ENCODE data around the gene B3GAT1. TPM values are rescaled to one million over a fixed set of nuclear protein-coding genes. Genes with fewer than 3 reads are reported as not detected.

The B3GAT1 gene
- total RNA-seq, 3 donors from 2014 or later (not counting 1 experiment from before 2014, with no cell fraction given), result 41.3 to 78.4 (median 65.1) TPM

DNA sequence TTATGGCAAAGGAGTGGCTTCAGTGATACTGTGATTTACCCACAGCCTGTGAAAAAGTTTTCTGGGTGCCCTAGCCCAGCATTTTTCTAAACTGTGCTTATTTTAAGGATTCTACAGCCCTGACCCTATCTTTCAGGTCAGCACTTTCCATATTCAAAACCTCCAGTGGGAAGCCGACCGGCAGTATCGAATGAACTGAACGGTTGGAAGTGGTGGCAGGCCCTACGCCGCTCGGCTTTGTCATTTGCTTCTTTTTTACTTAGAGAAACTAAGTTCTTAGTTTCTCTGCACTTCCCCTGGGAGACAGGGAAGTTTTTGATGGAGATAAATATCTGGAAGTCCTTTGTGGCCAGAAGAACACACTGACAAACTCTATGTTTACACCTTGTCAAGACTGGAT lies 79.3 kb downstream of the B3GAT1 start:
- intact Hi-C loops (cut with micrococcal nuclease), result no loop called here
- 80% methylated on average over 7 of the region's 7 CpGs for WGBS (ENCODE audit: insufficient coverage)
- peaks cover 12% of the 10 kb centered on the region for H3K27me3 ChIP-seq (ENCODE audit: control insufficient read depth, insufficient read depth, low read length)
- Mint-ChIP-seq H3K9me3 (no peaks in the 10 kb centered on the region), H3K36me3 (no peaks in the 10 kb centered on the region), H3K4me3 (peak overlapping the region; percentile 80), H3K4me1 (peaks cover 7 to 23% of the 10 kb centered on the region in 2 donors), H3K27ac (peak overlapping the region in 1 of 2 donors; percentile 40), H3K27me3 (ENCODE audit: low read depth in 2 of 2) (peaks cover 21 to 34% of the 10 kb centered on the region in 2 donors)
- no peaks in the 10 kb centered on the region for H3K36me3 ChIP-seq (ENCODE audit: control insufficient read depth, insufficient read depth, low read length)
- H3K4me1 ChIP-seq (ENCODE audit: control insufficient read depth, insufficient read depth, low read length), result peaks cover 20% of the 10 kb centered on the region
- TF ChIP-seq, protein P1, sequence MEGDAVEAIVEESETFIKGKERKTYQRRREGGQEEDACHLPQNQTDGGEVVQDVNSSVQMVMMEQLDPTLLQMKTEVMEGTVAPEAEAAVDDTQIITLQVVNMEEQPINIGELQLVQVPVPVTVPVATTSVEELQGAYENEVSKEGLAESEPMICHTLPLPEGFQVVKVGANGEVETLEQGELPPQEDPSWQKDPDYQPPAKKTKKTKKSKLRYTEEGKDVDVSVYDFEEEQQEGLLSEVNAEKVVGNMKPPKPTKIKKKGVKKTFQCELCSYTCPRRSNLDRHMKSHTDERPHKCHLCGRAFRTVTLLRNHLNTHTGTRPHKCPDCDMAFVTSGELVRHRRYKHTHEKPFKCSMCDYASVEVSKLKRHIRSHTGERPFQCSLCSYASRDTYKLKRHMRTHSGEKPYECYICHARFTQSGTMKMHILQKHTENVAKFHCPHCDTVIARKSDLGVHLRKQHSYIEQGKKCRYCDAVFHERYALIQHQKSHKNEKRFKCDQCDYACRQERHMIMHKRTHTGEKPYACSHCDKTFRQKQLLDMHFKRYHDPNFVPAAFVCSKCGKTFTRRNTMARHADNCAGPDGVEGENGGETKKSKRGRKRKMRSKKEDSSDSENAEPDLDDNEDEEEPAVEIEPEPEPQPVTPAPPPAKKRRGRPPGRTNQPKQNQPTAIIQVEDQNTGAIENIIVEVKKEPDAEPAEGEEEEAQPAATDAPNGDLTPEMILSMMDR (IDR thresholded peaks at IDR 0.05), result no peak
- no peaks in the 10 kb centered on the region for H3K9me3 ChIP-seq (ENCODE audit: control insufficient read depth, insufficient read depth, low read length)
- H3K4me3 ChIP-seq (ENCODE audit: low read length), result no peak overlapping the region
- ATAC-seq, result no peak
- no peak for DNase-seq
- H3K27ac ChIP-seq (ENCODE audit: low read length), result no peak overlapping the region

GRCh38 chr11:134332189-134332631 lies 79.8 kb downstream of the B3GAT1 start:
- H3K27ac Mint-ChIP-seq, result peak overlapping the region in 1 of 2 donors; percentile 40
- WGBS (ENCODE audit: insufficient coverage), result 1% methylated on average over 40 of the region's 40 CpGs

DNA sequence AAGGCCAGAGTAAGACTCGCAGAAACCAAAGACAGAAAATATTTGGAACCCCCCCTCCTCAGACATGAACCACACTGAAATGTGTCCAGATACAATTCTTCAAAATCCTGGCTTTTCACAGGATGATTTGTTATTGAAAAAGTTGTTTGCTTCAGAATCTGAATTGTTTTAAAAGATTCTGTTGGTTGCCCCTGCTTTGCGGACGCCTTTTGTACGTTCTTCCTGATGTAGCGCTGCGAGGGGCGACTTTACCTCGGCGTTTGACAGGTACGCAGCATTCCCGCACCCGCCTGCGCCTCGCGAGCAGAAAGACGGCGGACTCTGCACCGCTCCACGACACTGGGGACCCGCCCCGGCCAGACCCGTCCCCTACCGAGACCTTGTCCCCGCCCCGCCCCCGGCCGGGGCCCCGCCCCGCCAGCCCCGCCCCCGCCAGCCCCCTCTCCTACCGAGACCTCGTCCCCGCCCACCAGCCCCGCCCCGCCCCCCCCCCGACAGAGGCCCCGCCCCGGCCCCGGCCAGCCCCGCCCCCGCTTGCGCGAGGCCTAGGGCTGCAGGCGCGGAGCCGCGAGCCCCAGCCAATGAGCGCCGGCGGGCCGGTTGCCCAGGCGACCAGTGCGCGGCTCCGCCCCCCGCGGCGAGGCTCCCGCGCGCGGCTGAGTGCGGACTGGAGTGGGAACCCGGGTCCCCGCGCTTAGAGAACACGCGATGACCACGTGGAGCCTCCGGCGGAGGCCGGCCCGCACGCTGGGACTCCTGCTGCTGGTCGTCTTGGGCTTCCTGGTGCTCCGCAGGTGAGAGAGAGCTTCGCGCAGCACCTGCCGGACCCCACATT lies 80.5 kb downstream of the B3GAT1 start, which contains the start of gene GLB1L2:
TSS of gene GLB1L2 (plus strand) at position 635 of the 835 bp plus-strand sequence. CDS start at position 709, 74 bp downstream.
- TF ChIP-seq, protein P1 (IDR thresholded peaks at IDR 0.05), result no peak
- peaks cover 12% of the 10 kb centered on the region for H3K27me3 ChIP-seq (ENCODE audit: control insufficient read depth, insufficient read depth, low read length)
- intact Hi-C loops (cut with micrococcal nuclease), result no loop called here
- H3K4me3 ChIP-seq (ENCODE audit: low read length), result peak within 1 kb of the TSS; percentile 47
- no peaks in the 10 kb centered on the region for H3K36me3 ChIP-seq (ENCODE audit: control insufficient read depth, insufficient read depth, low read length)
- H3K4me1 ChIP-seq (ENCODE audit: control insufficient read depth, insufficient read depth, low read length), result peaks cover 20% of the 10 kb centered on the region
- H3K9me3 ChIP-seq (ENCODE audit: control insufficient read depth, insufficient read depth, low read length), result no peaks in the 10 kb centered on the region
- no peak within 1 kb of the TSS for H3K27ac ChIP-seq (ENCODE audit: low read length)
- Mint-ChIP-seq H3K4me1 (peaks cover 7 to 23% of the 10 kb centered on the region in 2 donors), H3K4me3 (peak within 1 kb of the TSS; percentile 83), H3K36me3 (no peaks in the 10 kb centered on the region), H3K27me3 (ENCODE audit: low read depth in 2 of 2) (peaks cover 29 to 34% of the 10 kb centered on the region in 2 donors), H3K9me3 (no peaks in the 10 kb centered on the region), H3K27ac (peak within 1 kb of the TSS in 1 of 2 donors; percentile 40)
- ATAC-seq (peak; percentile 96 to 98 (median 97)), DNase-seq (peak; percentile 70 to 89)
- 2% methylated on average over 62 of the region's 80 CpGs for WGBS (ENCODE audit: insufficient coverage)

More at GRCh38 chr11:134332189-134332631, 79.8 kb downstream of the B3GAT1 start:
- DNase-seq (no peak), ATAC-seq (peak; percentile 28 to 40 (median 29))
- H3K4me1 ChIP-seq (ENCODE audit: control insufficient read depth, insufficient read depth, low read length), result peaks cover 20% of the 10 kb centered on the region
- peak overlapping the region; percentile 47 for H3K4me3 ChIP-seq (ENCODE audit: low read length)
- H3K27me3 ChIP-seq (ENCODE audit: control insufficient read depth, insufficient read depth, low read length), result peaks cover 12% of the 10 kb centered on the region
- intact Hi-C loops (cut with micrococcal nuclease), result no loop called here
- no peaks in the 10 kb centered on the region for H3K9me3 Mint-ChIP-seq
- H3K4me1 Mint-ChIP-seq, result peaks cover 7 to 23% of the 10 kb centered on the region in 2 donors
- TF ChIP-seq, protein P1 (IDR thresholded peaks at IDR 0.05), result no peak
- H3K36me3 ChIP-seq (ENCODE audit: control insufficient read depth, insufficient read depth, low read length), result no peaks in the 10 kb centered on the region
- peak overlapping the region; percentile 80 for H3K4me3 Mint-ChIP-seq
- no peaks in the 10 kb centered on the region for H3K9me3 ChIP-seq (ENCODE audit: control insufficient read depth, insufficient read depth, low read length)
- H3K27me3 Mint-ChIP-seq (ENCODE audit: low read depth in 2 of 2), result peaks cover 24 to 34% of the 10 kb centered on the region in 2 donors
- no peak overlapping the region for H3K27ac ChIP-seq (ENCODE audit: low read length)
- no peaks in the 10 kb centered on the region for H3K36me3 Mint-ChIP-seq

Measured in natural killer cell (primary cell).